Right atrium auricular region (tissue), 2 donors: ENCODE results near the gene STK32A. TPM values are rescaled to one million over a fixed set of nuclear protein-coding genes. Genes with fewer than 3 reads are reported as not detected.

Source experiments
- DNase-seq: peaks from one replicate; pipeline ENCODE4 v3.0.0-alpha.2; 2019; ENCODE audit warnings: low spot score
- H3K27ac ChIP-seq, 2 donors: fragments of 200-600 bp; sonication (generic); 1 replicate in 1 of 2; 2 replicates in 1 of 2; pipeline ENCODE4 v1.5.1; 2016 to 2019
- H3K27me3 ChIP-seq, 2 donors: fragments of 200-600 bp; sonication (generic); one replicate each; pipeline versions ENCODE4 v1.5.1 to v1.6.0; 2017 to 2019
- H3K36me3 ChIP-seq: fragments of 200-600 bp; sonication (generic); one replicate; pipeline ENCODE4 v1.5.1; 2016
- H3K4me1 ChIP-seq, 2 donors: fragments of 200-600 bp; sonication (generic); one replicate each; pipeline versions ENCODE4 v1.5.1 to v1.6.0; 2017 to 2019
- H3K4me3 ChIP-seq, 2 donors: fragments of 200-600 bp; sonication (generic); 1 replicate in 1 of 2; 2 replicates in 1 of 2; pipeline ENCODE4 v1.5.1; 2017 to 2019; ENCODE audit warnings: mild to moderate bottlenecking in 1 of 2, moderate library complexity in 1 of 2
- H3K9me3 ChIP-seq, 2 donors: fragments of 200-600 bp; sonication (generic); one replicate each; pipeline ENCODE4 v1.5.1; 2019
- CTCF ChIP-seq, 2 donors: fragments of 200-600 bp; sonication (generic); IDR thresholded peaks; one replicate each; pipeline ENCODE4 v1.5.1; 2019; ENCODE audit warnings: antibody characterized with exemption in 2 of 2
- total RNA-seq, 2 donors: library from RNA; depleted of rRNA; stranded (reverse); fragments of >200 nt; gene quantifications; one replicate each; pipeline ENCODE4 v1.1.0, GENCODE V29; 2016

STK32A gene
- total RNA-seq, 2 donors from 2014 or later: 0.22 to 0.39 TPM

- H3K36me3 ChIP-seq: no peaks in the 10 kb centered on the region
- H3K27me3 ChIP-seq: no peaks in the 10 kb centered on the region
- H3K27ac ChIP-seq: no peak overlapping the region
- no peak for DNase-seq
- no peaks in the 10 kb centered on the region for H3K4me1 ChIP-seq
- no peak for TF ChIP-seq CTCF (IDR thresholded peaks at IDR 0.05)
- no peak overlapping the region for H3K4me3 ChIP-seq
- H3K9me3 ChIP-seq: no peaks in the 10 kb centered on the region
Measured at GRCh38 chr5:147193123-147193522, 41.7 kb upstream of the STK32A start.

GRCh38 chr5:147200004-147200403 is 34.8 kb upstream of the STK32A start:
- no peaks in the 10 kb centered on the region for H3K9me3 ChIP-seq
- H3K36me3 ChIP-seq: no peaks in the 10 kb centered on the region
- no peaks in the 10 kb centered on the region for H3K27me3 ChIP-seq
- H3K4me1 ChIP-seq: no peaks in the 10 kb centered on the region
- TF ChIP-seq CTCF (IDR thresholded peaks at IDR 0.05): no peak
- no peak for DNase-seq
- no peak overlapping the region for H3K4me3 ChIP-seq
- no peak overlapping the region for H3K27ac ChIP-seq

GRCh38 chr5:147203213-147203612 is 31.6 kb upstream of the STK32A start:
- TF ChIP-seq CTCF (IDR thresholded peaks at IDR 0.05): no peak

GRCh38 chr5:147204576-147204975 is 30.2 kb upstream of the STK32A start:
- H3K4me1 ChIP-seq: no peaks in the 10 kb centered on the region
- no peak overlapping the region for H3K27ac ChIP-seq
- TF ChIP-seq CTCF (IDR thresholded peaks at IDR 0.05): no peak

More at GRCh38 chr5:147203213-147203612, 31.6 kb upstream of the STK32A start:
- H3K4me3 ChIP-seq: no peak overlapping the region
- H3K4me1 ChIP-seq: no peaks in the 10 kb centered on the region
- H3K9me3 ChIP-seq: no peaks in the 10 kb centered on the region
- H3K27ac ChIP-seq: no peak overlapping the region
- DNase-seq: no peak
- no peaks in the 10 kb centered on the region for H3K36me3 ChIP-seq
- H3K27me3 ChIP-seq: no peaks in the 10 kb centered on the region

GRCh38 chr5:147208134-147208533 is 26.7 kb upstream of the STK32A start:
- H3K9me3 ChIP-seq: no peaks in the 10 kb centered on the region
- H3K4me3 ChIP-seq: no peak overlapping the region
- H3K27me3 ChIP-seq: no peaks in the 10 kb centered on the region
- DNase-seq: no peak
- no peak overlapping the region for H3K27ac ChIP-seq
- no peak for TF ChIP-seq CTCF (IDR thresholded peaks at IDR 0.05)
- H3K4me1 ChIP-seq: no peaks in the 10 kb centered on the region
- no peaks in the 10 kb centered on the region for H3K36me3 ChIP-seq

More at GRCh38 chr5:147204576-147204975, 30.2 kb upstream of the STK32A start:
- H3K27me3 ChIP-seq: no peaks in the 10 kb centered on the region
- no peaks in the 10 kb centered on the region for H3K36me3 ChIP-seq
- H3K4me3 ChIP-seq: no peak overlapping the region
- DNase-seq: no peak
- no peaks in the 10 kb centered on the region for H3K9me3 ChIP-seq

GRCh38 chr5:147216552-147217154 is 18.2 kb upstream of the STK32A start:
- Histone ChIP-seq H3K36me3 (no peaks in the 10 kb centered on the region), H3K9me3 (no peaks in the 10 kb centered on the region), H3K4me3 (no peak overlapping the region), H3K27ac (no peak overlapping the region), H3K4me1 (no peaks in the 10 kb centered on the region), H3K27me3 (no peaks in the 10 kb centered on the region)
- no peak for TF ChIP-seq CTCF (IDR thresholded peaks at IDR 0.05)
- no peak for DNase-seq
